Natural killer cell treated with Interleukin-12 subunit alpha and Interleukin-12 subunit beta and Interleukin-15 and Interleukin-18, amount 100 ng/mL, for 72 hours (primary cell): ENCODE results near the gene TRIM67. TPM values are rescaled to one million over a fixed set of nuclear protein-coding genes. Genes with fewer than 3 reads are reported as not detected.

Experiments used
- ATAC-seq, 2 donors: fragments of 150-1000 bp; cut with Tn5 transposase in 1 of 2; sonication (Bioruptor Pico), chemical (Tn5 transposase) in 1 of 2; 2 replicates each; pipeline ENCODE4 v1.10.0; 2021
- DNase-seq: peaks from one replicate; pipeline ENCODE4 v3.0.0; 2022; ENCODE audit warnings: low spot score
- H3K27ac Mint-ChIP-seq, 2 donors: 1 replicate in 1 of 2; 2 replicates in 1 of 2; pipeline ENCODE4 v1.8.0; 2022; ENCODE audit warnings: mixed read lengths in 2 of 2, mild to moderate bottlenecking in 1 of 2, moderate library complexity in 1 of 2
- H3K27me3 Mint-ChIP-seq, 2 donors: 1 replicate in 1 of 2; 2 replicates in 1 of 2; pipeline ENCODE4 v1.8.0; 2022; ENCODE audit warnings: mixed read lengths in 2 of 2
- H3K36me3 Mint-ChIP-seq: one replicate; pipeline ENCODE4 v1.8.0; 2022; ENCODE audit warnings: mixed read lengths
- H3K4me1 Mint-ChIP-seq, 2 donors: 1 replicate in 1 of 2; 2 replicates in 1 of 2; pipeline ENCODE4 v1.8.0; 2022; ENCODE audit warnings: low read depth in 2 of 2, mixed read lengths in 2 of 2, mild to moderate bottlenecking in 1 of 2
- H3K4me3 Mint-ChIP-seq: one replicate; pipeline ENCODE4 v1.8.0; 2022; ENCODE audit warnings: mixed read lengths
- H3K9me3 Mint-ChIP-seq: 2 replicates; pipeline ENCODE4 v1.8.0; 2022; ENCODE audit warnings: mixed read lengths
- total RNA-seq, 2 donors: library from RNA; stranded (reverse); gene quantifications; one replicate each; pipeline ENCODE4 v1.2.3, GENCODE V29; 2022

TRIM67 gene
- total RNA-seq, 2 donors from 2014 or later = not detected

DNA sequence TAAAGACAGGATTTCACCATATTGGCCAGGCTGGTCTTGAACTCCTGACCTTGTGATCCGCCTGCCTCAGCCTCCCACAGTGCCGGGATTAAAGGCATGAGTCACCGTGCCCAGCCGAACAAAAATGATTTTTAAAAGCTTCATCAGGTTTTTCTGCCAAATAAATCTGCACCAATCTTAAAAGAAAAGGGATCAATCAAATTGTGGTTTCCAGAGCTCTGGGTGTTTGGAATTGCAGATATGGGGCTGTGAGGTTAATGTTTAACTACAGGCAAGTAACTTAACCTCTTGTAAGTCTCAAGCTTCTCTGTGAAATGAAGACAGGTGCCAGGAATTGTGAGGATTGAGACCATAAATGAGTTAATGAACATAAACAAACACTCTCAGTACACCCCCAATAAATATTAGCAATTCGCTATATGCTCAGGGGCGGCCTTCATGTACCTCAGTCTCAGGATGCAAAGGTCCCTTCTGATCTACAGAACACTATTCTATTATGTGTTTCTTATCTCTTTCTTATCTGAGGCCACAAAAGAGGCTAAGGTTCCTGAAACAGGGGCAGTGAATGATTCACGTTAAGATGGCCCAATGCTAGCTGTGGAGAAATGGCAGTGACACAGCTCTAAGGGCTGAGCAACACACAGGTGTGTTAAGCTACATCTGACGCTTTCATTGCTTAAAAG is 72.0 kb downstream of the TRIM67 start:
- Mint-ChIP-seq H3K4me1 (peaks cover 22 to 31% of the 10 kb centered on the region in 2 donors), H3K4me3 (no peak overlapping the region), H3K36me3 (peaks cover 19% of the 10 kb centered on the region), H3K27ac (no peak overlapping the region), H3K9me3 (no peaks in the 10 kb centered on the region), H3K27me3 (no peaks in the 10 kb centered on the region)
- no peak for ATAC-seq
- no peak for DNase-seq

GRCh38 chr1:231234506-231234905 is 72.6 kb downstream of the TRIM67 start:
- no peak overlapping the region for H3K27ac Mint-ChIP-seq
- H3K36me3 Mint-ChIP-seq = peaks cover 26% of the 10 kb centered on the region
- DNase-seq = no peak
- H3K27me3 Mint-ChIP-seq = no peaks in the 10 kb centered on the region
- peaks cover 24 to 37% of the 10 kb centered on the region in 2 donors for H3K4me1 Mint-ChIP-seq
- ATAC-seq = no peak
- no peak overlapping the region for H3K4me3 Mint-ChIP-seq
- no peaks in the 10 kb centered on the region for H3K9me3 Mint-ChIP-seq

- Mint-ChIP-seq H3K27ac (no peak overlapping the region), H3K9me3 (no peaks in the 10 kb centered on the region), H3K4me1 (peaks cover 31 to 48% of the 10 kb centered on the region in 2 donors), H3K27me3 (no peaks in the 10 kb centered on the region), H3K4me3 (no peak overlapping the region), H3K36me3 (peaks cover 26% of the 10 kb centered on the region)
- ATAC-seq = no peak
- no peak for DNase-seq
These were observed 73.8 kb downstream of the TRIM67 start for GRCh38 chr1:231235526-231236207.

DNA sequence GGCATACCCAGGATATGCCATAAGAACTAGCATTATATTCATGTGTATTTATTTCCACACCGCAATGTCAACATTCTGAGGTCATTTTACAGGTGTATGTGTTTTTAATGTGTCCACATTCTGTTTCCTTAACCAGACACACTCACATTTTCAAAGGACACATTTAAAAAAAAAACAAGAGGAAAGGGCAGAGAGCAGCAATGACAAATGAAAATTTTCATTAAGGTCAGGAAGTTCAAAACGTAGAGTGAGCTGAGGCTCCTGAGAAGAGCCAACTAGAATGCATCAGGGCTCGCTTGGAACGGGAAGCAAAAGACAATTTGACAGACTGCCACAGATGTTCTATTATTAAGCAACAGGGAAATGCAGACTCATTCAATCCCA is 74.3 kb downstream of the TRIM67 start:
- Mint-ChIP-seq H3K4me1 (peaks cover 26 to 48% of the 10 kb centered on the region in 2 donors), H3K4me3 (no peak overlapping the region), H3K36me3 (peaks cover 26% of the 10 kb centered on the region), H3K27ac (peak overlapping the region in 1 of 2 donors; percentile 34), H3K9me3 (no peaks in the 10 kb centered on the region), H3K27me3 (no peaks in the 10 kb centered on the region)
- no peak for ATAC-seq
- no peak for DNase-seq

DNA sequence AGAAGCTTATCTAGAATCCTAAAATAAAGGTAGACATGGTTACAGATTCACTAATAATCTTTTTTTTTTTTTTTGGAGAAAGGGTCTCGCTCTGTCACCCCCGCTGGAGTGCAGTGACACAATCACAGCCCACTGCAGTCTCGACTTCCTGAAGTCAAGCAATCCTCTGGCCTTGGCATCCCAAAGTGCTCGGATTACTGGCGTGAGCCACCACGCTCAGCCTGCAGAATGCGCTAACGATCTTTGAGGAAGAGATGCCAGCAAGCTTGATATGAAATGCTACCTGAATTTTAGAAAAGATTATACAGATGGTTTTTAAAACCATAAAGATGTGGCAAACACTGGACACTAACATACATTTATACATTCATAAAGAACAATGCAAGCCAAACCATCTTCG is 75.1 kb downstream of the TRIM67 start:
- no peak for ATAC-seq
- Mint-ChIP-seq H3K9me3 (no peaks in the 10 kb centered on the region), H3K4me3 (no peak overlapping the region), H3K4me1 (peaks cover 26 to 51% of the 10 kb centered on the region in 2 donors), H3K36me3 (peaks cover 29% of the 10 kb centered on the region), H3K27me3 (no peaks in the 10 kb centered on the region), H3K27ac (no peak overlapping the region)
- DNase-seq = no peak

DNA sequence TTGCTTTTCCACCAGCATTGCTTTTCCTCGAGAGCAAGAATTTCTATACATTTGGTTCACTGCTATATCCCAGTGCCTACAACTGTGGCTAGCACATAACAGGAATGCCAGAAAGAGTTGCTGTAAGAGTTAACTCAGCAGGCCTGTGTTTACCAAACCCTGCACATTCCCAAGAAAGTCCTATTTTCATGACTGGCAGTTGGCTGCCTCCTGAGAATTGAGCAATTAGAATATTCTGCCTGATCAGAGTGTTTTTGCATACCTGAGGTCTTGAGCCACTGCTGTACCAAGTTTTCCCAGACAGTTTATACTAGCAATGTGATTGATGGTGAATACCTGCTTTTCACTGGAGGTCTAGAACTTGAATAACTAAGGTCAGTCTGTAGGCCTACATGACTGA is 76.4 kb downstream of the TRIM67 start:
- peaks cover 33% of the 10 kb centered on the region for H3K36me3 Mint-ChIP-seq
- H3K4me3 Mint-ChIP-seq = no peak overlapping the region
- H3K27ac Mint-ChIP-seq = no peak overlapping the region
- no peaks in the 10 kb centered on the region for H3K27me3 Mint-ChIP-seq
- H3K4me1 Mint-ChIP-seq = peaks cover 31 to 55% of the 10 kb centered on the region in 2 donors
- DNase-seq = no peak
- H3K9me3 Mint-ChIP-seq = no peaks in the 10 kb centered on the region
- ATAC-seq = no peak

- DNase-seq (peak; percentile 61), ATAC-seq (peak; percentile 3 to 15)
- H3K4me1 Mint-ChIP-seq = peaks cover 36 to 59% of the 10 kb centered on the region in 2 donors
- H3K4me3 Mint-ChIP-seq = peak overlapping the region; percentile 98
- no peaks in the 10 kb centered on the region for H3K27me3 Mint-ChIP-seq
- peak overlapping the region; percentile 92 to 97 for H3K27ac Mint-ChIP-seq
- H3K9me3 Mint-ChIP-seq = no peaks in the 10 kb centered on the region
- H3K36me3 Mint-ChIP-seq = peaks cover 33% of the 10 kb centered on the region
These were observed 78.6 kb downstream of the TRIM67 start for GRCh38 chr1:231240531-231240882.

DNA sequence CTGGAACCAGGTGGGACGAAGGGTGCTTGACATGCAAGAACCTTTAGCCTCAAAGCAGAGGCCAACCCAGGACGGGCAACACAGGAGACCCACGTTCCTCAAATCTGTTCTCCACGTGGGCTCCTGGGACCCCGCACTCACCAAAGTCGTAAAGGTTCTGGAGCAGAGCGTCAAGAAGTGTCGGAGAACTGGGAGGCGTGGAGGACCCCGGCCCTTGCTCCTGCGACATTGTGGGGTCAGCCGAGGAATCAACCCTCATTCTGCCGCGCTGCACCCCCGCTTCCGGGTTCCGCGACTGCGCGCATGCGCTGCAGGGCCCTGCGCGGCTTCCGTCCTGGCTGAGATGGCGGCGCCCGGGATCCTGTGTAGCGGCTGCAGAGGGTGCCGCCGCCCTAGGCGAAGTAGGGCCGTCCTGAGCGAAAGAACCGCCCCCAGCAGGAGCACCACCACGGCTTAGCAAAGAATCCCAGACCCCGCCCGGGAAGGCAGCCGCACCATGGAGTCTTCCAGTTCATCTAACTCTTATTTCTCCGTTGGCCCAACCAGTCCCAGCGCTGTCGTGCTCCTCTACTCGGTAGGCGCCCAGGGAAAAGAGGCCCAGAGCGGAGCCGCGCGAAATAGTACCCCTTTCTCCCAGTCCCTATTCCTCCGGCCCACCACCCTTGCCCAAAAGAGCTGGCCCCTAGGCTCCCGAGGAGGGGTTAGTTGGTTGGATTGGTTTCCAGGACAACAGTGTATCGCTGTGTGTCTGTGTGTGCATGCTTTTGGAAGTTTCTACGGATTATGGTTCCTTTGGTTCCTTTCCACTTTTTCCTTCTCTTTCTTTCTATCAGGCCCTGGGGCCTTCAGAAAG is 79.3 kb downstream of the TRIM67 start, which contains the start of gene GNPAT:
TSS of gene GNPAT (plus strand) at position 330 of the 853 bp plus-strand sequence. CDS start at position 497, 167 bp downstream.
- H3K9me3 Mint-ChIP-seq = no peaks in the 10 kb centered on the region
- peaks cover 37 to 60% of the 10 kb centered on the region in 2 donors for H3K4me1 Mint-ChIP-seq
- peak; percentile 91 for DNase-seq
- no peaks in the 10 kb centered on the region for H3K27me3 Mint-ChIP-seq
- peaks cover 31% of the 10 kb centered on the region for H3K36me3 Mint-ChIP-seq
- peak; percentile 99 for ATAC-seq
- H3K4me3 Mint-ChIP-seq = peak within 1 kb of the TSS; percentile 98
- peak within 1 kb of the TSS; percentile 92 to 97 for H3K27ac Mint-ChIP-seq

DNA sequence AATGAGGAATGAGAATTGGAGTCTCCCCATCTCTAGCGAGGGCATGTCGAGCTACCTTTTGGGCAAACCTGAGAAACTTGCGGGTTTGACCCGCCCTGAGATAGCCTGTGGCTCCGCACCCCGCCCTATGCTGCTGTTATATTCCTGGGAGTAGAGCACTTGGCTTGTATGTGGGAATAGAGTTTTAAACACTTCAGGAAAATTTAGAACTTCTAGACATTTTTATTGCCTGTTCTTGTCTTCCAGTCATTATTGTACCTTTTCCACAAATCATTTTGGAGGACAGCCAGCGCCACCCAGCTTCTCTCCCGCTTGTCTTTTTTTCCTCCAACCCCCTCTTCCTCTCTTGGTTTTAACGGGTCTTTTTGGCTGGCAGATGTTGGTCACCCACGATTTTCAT is 79.9 kb downstream of the TRIM67 start:
- DNase-seq (no peak), ATAC-seq (no peak)
- Mint-ChIP-seq H3K9me3 (no peaks in the 10 kb centered on the region), H3K36me3 (peaks cover 27% of the 10 kb centered on the region), H3K27me3 (no peaks in the 10 kb centered on the region), H3K27ac (peak overlapping the region; percentile 92 to 97), H3K4me1 (peaks cover 37 to 56% of the 10 kb centered on the region in 2 donors), H3K4me3 (peak overlapping the region; percentile 98)

GRCh38 chr1:231242516-231243198 is 80.8 kb downstream of the TRIM67 start:
- ATAC-seq = no peak
- no peaks in the 10 kb centered on the region for H3K9me3 Mint-ChIP-seq
- peak overlapping the region; percentile 92 to 97 for H3K27ac Mint-ChIP-seq
- no peaks in the 10 kb centered on the region for H3K27me3 Mint-ChIP-seq
- H3K36me3 Mint-ChIP-seq = peaks cover 20% of the 10 kb centered on the region
- H3K4me3 Mint-ChIP-seq = peak overlapping the region; percentile 98
- DNase-seq = no peak
- peaks cover 39 to 56% of the 10 kb centered on the region in 2 donors for H3K4me1 Mint-ChIP-seq

- DNase-seq = no peak
- no peaks in the 10 kb centered on the region for H3K9me3 Mint-ChIP-seq
- H3K4me3 Mint-ChIP-seq = no peak overlapping the region
- no peak overlapping the region for H3K27ac Mint-ChIP-seq
- ATAC-seq = no peak
- peaks cover 17 to 20% of the 10 kb centered on the region in 2 donors for H3K4me1 Mint-ChIP-seq
- H3K36me3 Mint-ChIP-seq = peaks cover 15% of the 10 kb centered on the region
- H3K27me3 Mint-ChIP-seq = no peaks in the 10 kb centered on the region
These were observed 86.9 kb downstream of the TRIM67 start for GRCh38 chr1:231248778-231249177.

DNA sequence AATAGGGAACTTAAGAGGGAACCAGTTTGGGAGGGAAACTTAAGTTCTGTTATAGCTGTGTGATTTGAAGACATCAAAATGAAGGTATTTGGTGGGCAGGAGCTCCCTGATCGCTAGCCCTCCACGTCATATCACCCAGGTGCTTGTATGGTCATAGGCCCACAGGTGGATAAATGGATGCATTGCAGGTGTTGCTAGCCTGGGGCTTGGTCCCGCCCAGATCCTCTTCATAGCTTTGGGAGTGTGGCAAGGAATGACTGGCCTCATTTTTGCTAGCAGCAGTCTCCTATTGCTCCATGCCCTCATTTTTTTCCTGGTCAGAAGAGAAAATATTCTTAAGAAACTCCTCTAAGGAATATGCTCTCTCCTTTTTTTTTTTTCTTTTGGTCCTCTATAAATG is 90.5 kb downstream of the TRIM67 start:
- H3K27me3 Mint-ChIP-seq = no peaks in the 10 kb centered on the region
- DNase-seq (no peak), ATAC-seq (no peak)
- H3K4me3 Mint-ChIP-seq = no peak overlapping the region
- H3K4me1 Mint-ChIP-seq = peaks cover 5 to 11% of the 10 kb centered on the region in 2 donors
- H3K36me3 Mint-ChIP-seq = peaks cover 36% of the 10 kb centered on the region
- H3K9me3 Mint-ChIP-seq = no peaks in the 10 kb centered on the region
- H3K27ac Mint-ChIP-seq = no peak overlapping the region

GRCh38 chr1:231260351-231260750 is 98.5 kb downstream of the TRIM67 start:
- Mint-ChIP-seq H3K4me3 (no peak overlapping the region), H3K9me3 (no peaks in the 10 kb centered on the region), H3K4me1 (peaks cover 0 to 6% of the 10 kb centered on the region in 2 donors), H3K27me3 (no peaks in the 10 kb centered on the region), H3K27ac (no peak overlapping the region), H3K36me3 (peaks cover 52% of the 10 kb centered on the region)
- ATAC-seq (no peak), DNase-seq (no peak)
